ENCODE results near the gene TULP1. TPM values are rescaled to one million over a fixed set of nuclear protein-coding genes. Genes with fewer than 3 reads are reported as not detected.
"Not testable (repeated sequence)": the region's sequence is repeated elsewhere in the genome, so short reads cannot be mapped to it uniquely, and the experiment has no call there.

Gene TULP1
- total RNA-seq, 6 experiments from 2014 or later = not detected

DNA sequence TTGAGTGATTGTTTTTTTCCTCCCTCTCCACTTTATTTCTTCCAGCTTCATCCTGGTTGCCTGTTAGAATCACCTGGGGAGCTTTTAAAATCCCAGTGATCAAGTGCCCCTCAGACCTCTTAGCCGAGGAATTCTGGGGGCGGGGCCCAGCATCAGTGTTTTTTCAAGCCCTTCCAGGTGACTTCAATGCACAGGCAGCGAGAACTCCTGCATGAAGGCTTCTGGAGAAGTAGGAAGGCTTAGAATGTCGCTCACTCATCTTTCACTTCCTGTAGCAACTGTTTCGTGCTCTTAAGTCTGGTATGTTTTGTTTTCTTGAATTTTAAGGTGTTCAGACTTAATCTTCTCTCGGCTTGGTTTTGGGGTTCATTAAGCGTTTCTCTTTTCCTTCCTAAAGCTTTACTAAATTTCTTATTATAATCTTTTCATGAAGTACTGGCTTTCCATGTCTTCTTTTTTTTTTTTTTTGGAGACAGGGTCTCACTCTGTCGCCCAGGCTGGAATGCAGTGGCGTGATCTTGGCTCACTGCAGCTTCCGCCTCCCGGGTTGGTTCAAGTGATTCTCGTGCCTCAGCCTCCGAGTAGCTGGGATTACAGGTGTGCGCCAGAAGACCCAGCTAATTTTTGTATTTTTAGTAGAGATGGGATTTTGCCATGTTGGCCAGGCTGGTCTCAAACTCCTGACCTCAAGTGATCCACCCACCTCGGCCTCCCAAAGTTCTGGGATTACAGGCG is 30.9 kb upstream of the TULP1 start:
- H3K36me3 Mint-ChIP-seq (ENCODE audit: low read depth) = no peaks in the 10 kb centered on the region

DNA sequence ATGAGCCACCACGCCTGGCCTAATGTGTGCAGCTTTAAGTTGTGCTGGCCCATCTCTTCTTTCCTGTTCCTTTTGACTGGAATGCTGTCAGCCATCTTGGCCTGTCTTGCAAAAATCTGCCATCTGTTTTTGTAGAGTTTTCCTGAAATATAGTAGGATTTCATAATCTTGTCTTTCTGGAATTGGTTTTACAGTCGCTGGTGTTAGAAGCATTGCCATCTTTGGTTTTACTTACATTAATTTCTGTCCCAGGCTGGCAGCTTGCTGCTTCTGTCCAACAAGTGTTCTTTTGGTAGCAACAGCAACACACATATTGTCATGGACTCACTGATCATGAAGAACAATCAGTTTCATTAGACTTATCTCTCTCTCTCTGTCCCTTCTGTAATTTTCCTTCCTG is 29.1 kb upstream of the TULP1 start:
- H3K27me3 Mint-ChIP-seq (ENCODE audit: insufficient read depth) = peaks cover 38% of the 10 kb centered on the region
- no peak for DNase-seq
- no peak overlapping the region for H3K4me3 Mint-ChIP-seq
- H3K27ac Mint-ChIP-seq = no peak overlapping the region
- H3K36me3 Mint-ChIP-seq (ENCODE audit: low read depth) = no peaks in the 10 kb centered on the region
- H3K4me1 Mint-ChIP-seq (ENCODE audit: low read depth) = no peaks in the 10 kb centered on the region
- TF ChIP-seq, protein P1, sequence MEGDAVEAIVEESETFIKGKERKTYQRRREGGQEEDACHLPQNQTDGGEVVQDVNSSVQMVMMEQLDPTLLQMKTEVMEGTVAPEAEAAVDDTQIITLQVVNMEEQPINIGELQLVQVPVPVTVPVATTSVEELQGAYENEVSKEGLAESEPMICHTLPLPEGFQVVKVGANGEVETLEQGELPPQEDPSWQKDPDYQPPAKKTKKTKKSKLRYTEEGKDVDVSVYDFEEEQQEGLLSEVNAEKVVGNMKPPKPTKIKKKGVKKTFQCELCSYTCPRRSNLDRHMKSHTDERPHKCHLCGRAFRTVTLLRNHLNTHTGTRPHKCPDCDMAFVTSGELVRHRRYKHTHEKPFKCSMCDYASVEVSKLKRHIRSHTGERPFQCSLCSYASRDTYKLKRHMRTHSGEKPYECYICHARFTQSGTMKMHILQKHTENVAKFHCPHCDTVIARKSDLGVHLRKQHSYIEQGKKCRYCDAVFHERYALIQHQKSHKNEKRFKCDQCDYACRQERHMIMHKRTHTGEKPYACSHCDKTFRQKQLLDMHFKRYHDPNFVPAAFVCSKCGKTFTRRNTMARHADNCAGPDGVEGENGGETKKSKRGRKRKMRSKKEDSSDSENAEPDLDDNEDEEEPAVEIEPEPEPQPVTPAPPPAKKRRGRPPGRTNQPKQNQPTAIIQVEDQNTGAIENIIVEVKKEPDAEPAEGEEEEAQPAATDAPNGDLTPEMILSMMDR (IDR thresholded peaks at IDR 0.05) = no peak
- no peaks in the 10 kb centered on the region for H3K9me3 Mint-ChIP-seq

More for the DNA sequence above, 30.9 kb upstream of the TULP1 start:
- Mint-ChIP-seq H3K27me3 (ENCODE audit: insufficient read depth) (peaks cover 37% of the 10 kb centered on the region), H3K4me3 (no peak overlapping the region), H3K27ac (no peak overlapping the region), H3K9me3 (no peaks in the 10 kb centered on the region), H3K4me1 (ENCODE audit: low read depth) (peaks cover 8% of the 10 kb centered on the region; the same call in 1 of the 2 replicates)
- TF ChIP-seq, protein P1 (IDR thresholded peaks at IDR 0.05) = no peak
- DNase-seq = no peak

DNA sequence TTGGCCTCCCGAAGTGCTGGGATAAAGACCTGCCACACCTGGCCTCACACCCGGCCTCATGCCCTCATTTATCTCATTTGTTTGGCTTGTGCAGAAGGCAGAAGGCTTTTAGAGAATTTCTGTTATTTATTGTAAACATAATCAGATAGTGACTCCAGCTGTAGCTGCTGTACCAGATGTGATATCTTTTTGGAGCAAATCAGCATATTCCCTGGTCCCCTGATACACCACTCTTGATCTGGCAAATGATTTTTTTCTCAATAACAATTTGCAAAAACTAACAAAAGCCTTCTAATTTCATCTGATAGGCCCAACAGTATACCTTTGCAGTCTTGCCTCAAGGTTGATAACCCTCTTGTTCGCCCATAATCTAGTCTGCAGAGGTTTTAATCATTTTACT is 26.5 kb upstream of the TULP1 start:
- Mint-ChIP-seq H3K9me3 (no peaks in the 10 kb centered on the region), H3K4me3 (no peak overlapping the region), H3K36me3 (ENCODE audit: low read depth) (no peaks in the 10 kb centered on the region), H3K4me1 (ENCODE audit: low read depth) (no peaks in the 10 kb centered on the region), H3K27me3 (ENCODE audit: insufficient read depth) (peaks cover 43% of the 10 kb centered on the region), H3K27ac (no peak overlapping the region)
- TF ChIP-seq, protein P1 (IDR thresholded peaks at IDR 0.05) = no peak
- no peak for DNase-seq

DNA sequence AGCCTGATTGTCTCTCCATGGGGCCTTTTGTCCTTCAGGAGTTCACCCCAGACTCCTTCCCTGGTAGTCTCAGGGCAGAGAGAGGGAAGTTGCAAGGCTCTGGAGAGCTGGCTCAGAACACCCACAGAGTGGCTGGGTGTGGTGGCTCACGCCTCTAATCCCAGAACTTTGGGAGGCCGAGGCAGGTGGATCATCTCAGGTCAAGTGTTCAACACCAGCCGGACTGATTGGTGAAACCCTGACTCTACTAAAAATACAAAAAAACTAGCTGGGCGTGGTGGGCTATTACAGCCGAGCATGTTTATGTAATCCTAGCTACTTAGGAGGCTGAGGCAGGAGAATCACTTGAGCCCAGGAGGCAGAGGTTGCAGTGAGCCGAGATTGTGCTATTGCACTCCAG is 23.2 kb upstream of the TULP1 start:
- H3K27me3 Mint-ChIP-seq (ENCODE audit: insufficient read depth) = peaks cover 35% of the 10 kb centered on the region
- not testable (repeated sequence) for H3K4me1 Mint-ChIP-seq (ENCODE audit: low read depth); H3K27ac Mint-ChIP-seq; H3K9me3 Mint-ChIP-seq; H3K4me3 Mint-ChIP-seq; H3K36me3 Mint-ChIP-seq (ENCODE audit: low read depth); DNase-seq

DNA sequence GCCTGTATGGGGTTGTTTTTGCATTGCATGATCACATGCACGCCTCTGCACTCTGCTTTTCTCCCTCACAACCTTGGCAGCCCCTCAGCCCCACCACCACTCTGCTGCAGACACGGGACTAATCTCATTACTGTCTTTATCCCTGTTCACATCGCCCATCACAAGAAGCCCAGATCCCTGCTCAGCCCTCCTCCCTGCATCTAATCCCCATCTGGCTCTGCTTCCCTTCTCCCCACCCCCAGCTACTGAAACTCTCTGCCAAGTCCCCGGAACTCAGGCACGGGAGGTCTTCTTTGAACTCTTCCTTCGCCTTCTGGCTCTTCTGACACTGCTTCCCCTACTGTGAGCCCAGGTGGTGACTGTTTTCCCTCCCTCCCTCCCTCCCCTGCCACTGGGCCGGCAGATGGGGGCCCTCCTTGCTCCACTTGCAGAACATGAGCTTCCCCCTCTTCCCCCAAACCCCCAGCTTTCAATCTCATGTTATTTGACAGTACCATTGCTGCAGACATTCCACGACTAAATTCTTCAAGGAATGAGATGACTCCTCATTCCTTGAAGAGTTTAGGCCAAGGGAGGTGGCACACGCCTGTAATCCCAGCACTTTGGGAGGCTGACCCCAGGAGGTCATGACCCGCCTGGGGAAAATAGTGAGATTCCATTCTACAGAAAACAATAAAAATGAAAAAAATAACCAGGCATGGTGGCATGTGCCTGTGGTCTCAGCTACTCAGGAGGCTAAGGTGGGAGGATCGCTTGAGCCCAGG is 21.9 kb upstream of the TULP1 start:
- peaks cover 26% of the 10 kb centered on the region for H3K27me3 Mint-ChIP-seq (ENCODE audit: insufficient read depth)
- H3K4me1 Mint-ChIP-seq (ENCODE audit: low read depth) = no peaks in the 10 kb centered on the region
- no peak overlapping the region for H3K4me3 Mint-ChIP-seq
- DNase-seq = no peak
- H3K9me3 Mint-ChIP-seq = no peaks in the 10 kb centered on the region
- H3K27ac Mint-ChIP-seq = no peak overlapping the region
- no peaks in the 10 kb centered on the region for H3K36me3 Mint-ChIP-seq (ENCODE audit: low read depth)
- TF ChIP-seq, protein P1 (IDR thresholded peaks at IDR 0.05) = no peak

DNA sequence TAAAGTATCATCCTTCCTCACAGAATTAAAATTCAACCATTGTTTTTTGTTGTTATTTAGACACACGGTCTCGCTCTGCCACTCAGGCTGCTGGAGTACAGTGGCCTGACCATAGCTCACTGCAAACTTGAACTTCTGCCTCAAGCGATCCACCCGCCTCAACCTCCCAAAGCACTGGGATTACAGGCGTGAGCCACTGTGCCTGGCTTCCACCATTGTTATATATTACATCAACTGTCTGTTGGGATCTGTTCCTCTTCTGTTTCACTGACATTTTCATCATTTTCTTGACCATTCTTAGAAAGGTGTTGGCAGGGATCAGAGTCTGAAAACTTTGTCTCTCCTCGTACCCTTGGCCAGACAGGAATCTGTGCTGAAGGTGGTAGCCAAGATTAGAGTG is 21.3 kb upstream of the TULP1 start:
- Mint-ChIP-seq H3K4me1 (ENCODE audit: low read depth) (no peaks in the 10 kb centered on the region), H3K4me3 (no peak overlapping the region), H3K27ac (no peak overlapping the region), H3K36me3 (ENCODE audit: low read depth) (no peaks in the 10 kb centered on the region), H3K9me3 (no peaks in the 10 kb centered on the region), H3K27me3 (ENCODE audit: insufficient read depth) (peaks cover 21% of the 10 kb centered on the region)
- no peak for DNase-seq
- TF ChIP-seq, protein P1 (IDR thresholded peaks at IDR 0.05) = no peak
